Measurements from ENCODE around the gene ZCCHC14. TPM values are rescaled to one million over a fixed set of nuclear protein-coding genes. Genes with fewer than 3 reads are reported as not detected.
A peak's percentile ranks its signal among the peaks of the same experiment; 100 is the strongest.
"Not testable (repeated sequence)": the region's sequence is repeated elsewhere in the genome, so short reads cannot be mapped to it uniquely, and the experiment has no call there.

The ZCCHC14 gene
- total and polyA plus RNA-seq, 2 of the 13 experiments (the other 11 are each of a cell fraction or from before 2014, with no cell fraction given): 12.4 to 12.5 TPM

- TF ChIP-seq NR2F6 (IDR thresholded peaks at IDR 0.05) (0 out of 2 replicates have a peak, but pooled peaks have one; percentile 25), NR2F6 (CRISPR knock-in tag; IDR thresholded peaks at IDR 0.05) (peak; percentile 20; the same call in 1 of the 2 replicates), HOXA5 (CRISPR knock-in tag; IDR thresholded peaks at IDR 0.05) (peak; percentile 66; the same call in 1 of the 2 replicates), TGIF2 (CRISPR knock-in tag; IDR thresholded peaks at IDR 0.05) (0 out of 2 replicates have a peak, but pooled peaks have one; percentile 73), MZF1 (CRISPR knock-in tag; IDR thresholded peaks at IDR 0.05; ENCODE audit: borderline replicate concordance) (0 out of 2 replicates have a peak, but pooled peaks have one; percentile 27), MXD4 (CRISPR knock-in tag; IDR thresholded peaks at IDR 0.05) (0 out of 2 replicates have a peak, but pooled peaks have one; percentile 27), SKI (IDR thresholded peaks at IDR 0.05; ENCODE audit: partially characterized antibody) (peak; percentile 45), ZNF124 (CRISPR knock-in tag; IDR thresholded peaks at IDR 0.05) (0 out of 2 replicates have a peak, but pooled peaks have one; percentile 29), MLX (CRISPR knock-in tag; IDR thresholded peaks at IDR 0.05) (peak; percentile 69), SATB2 (CRISPR knock-in tag; IDR thresholded peaks at IDR 0.05) (0 out of 2 replicates have a peak, but pooled peaks have one; percentile 45), EP300 (IDR thresholded peaks at IDR 0.05; ENCODE audit: low read depth in 2 of 2, low read length in 2 of 2) (0 out of 4 replicates have a peak, but pooled peaks of 1 of the 2 experiments have one; percentile 21), ZFY (CRISPR knock-in tag; IDR thresholded peaks at IDR 0.05) (peak; percentile 23; the same call in 1 of the 2 replicates), CBX5 (CRISPR knock-in tag; IDR thresholded peaks at IDR 0.05; ENCODE audit: borderline replicate concordance) (0 out of 2 replicates have a peak, but pooled peaks have one; percentile 31), GABPB1 (CRISPR knock-in tag; IDR thresholded peaks at IDR 0.05) (peak; percentile 12; the same call in 1 of the 2 replicates), HOXA3 (CRISPR knock-in tag; IDR thresholded peaks at IDR 0.05) (peak; percentile 45; the same call in 1 of the 2 replicates), ZFP37 (CRISPR knock-in tag; IDR thresholded peaks at IDR 0.05; ENCODE audit: borderline replicate concordance) (0 out of 2 replicates have a peak, but pooled peaks have one; percentile 42), TBX2 (CRISPR knock-in tag; IDR thresholded peaks at IDR 0.05; ENCODE audit: borderline replicate concordance) (peak; percentile 79; the same call in 1 of the 2 replicates), ZNF430 (CRISPR knock-in tag; IDR thresholded peaks at IDR 0.05) (peak; percentile 56; the same call in 1 of the 2 replicates), ZNF263 (CRISPR knock-in tag; IDR thresholded peaks at IDR 0.05) (peak; percentile 38; the same call in 1 of the 2 replicates), ZNF605 (CRISPR knock-in tag; IDR thresholded peaks at IDR 0.05) (0 out of 2 replicates have a peak, but pooled peaks have one; percentile 14), ERF (CRISPR knock-in tag; IDR thresholded peaks at IDR 0.05) (peak; percentile 54; the same call in 1 of the 2 replicates)
- TF ChIP-seq, protein P1, sequence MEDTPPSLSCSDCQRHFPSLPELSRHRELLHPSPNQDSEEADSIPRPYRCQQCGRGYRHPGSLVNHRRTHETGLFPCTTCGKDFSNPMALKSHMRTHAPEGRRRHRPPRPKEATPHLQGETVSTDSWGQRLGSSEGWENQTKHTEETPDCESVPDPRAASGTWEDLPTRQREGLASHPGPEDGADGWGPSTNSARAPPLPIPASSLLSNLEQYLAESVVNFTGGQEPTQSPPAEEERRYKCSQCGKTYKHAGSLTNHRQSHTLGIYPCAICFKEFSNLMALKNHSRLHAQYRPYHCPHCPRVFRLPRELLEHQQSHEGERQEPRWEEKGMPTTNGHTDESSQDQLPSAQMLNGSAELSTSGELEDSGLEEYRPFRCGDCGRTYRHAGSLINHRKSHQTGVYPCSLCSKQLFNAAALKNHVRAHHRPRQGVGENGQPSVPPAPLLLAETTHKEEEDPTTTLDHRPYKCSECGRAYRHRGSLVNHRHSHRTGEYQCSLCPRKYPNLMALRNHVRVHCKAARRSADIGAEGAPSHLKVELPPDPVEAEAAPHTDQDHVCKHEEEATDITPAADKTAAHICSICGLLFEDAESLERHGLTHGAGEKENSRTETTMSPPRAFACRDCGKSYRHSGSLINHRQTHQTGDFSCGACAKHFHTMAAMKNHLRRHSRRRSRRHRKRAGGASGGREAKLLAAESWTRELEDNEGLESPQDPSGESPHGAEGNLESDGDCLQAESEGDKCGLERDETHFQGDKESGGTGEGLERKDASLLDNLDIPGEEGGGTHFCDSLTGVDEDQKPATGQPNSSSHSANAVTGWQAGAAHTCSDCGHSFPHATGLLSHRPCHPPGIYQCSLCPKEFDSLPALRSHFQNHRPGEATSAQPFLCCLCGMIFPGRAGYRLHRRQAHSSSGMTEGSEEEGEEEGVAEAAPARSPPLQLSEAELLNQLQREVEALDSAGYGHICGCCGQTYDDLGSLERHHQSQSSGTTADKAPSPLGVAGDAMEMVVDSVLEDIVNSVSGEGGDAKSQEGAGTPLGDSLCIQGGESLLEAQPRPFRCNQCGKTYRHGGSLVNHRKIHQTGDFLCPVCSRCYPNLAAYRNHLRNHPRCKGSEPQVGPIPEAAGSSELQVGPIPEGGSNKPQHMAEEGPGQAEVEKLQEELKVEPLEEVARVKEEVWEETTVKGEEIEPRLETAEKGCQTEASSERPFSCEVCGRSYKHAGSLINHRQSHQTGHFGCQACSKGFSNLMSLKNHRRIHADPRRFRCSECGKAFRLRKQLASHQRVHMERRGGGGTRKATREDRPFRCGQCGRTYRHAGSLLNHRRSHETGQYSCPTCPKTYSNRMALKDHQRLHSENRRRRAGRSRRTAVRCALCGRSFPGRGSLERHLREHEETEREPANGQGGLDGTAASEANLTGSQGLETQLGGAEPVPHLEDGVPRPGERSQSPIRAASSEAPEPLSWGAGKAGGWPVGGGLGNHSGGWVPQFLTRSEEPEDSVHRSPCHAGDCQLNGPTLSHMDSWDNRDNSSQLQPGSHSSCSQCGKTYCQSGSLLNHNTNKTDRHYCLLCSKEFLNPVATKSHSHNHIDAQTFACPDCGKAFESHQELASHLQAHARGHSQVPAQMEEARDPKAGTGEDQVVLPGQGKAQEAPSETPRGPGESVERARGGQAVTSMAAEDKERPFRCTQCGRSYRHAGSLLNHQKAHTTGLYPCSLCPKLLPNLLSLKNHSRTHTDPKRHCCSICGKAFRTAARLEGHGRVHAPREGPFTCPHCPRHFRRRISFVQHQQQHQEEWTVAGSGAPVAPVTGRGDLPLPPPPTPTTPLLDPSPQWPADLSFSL (CRISPR knock-in tag; IDR thresholded peaks at IDR 0.05): peak; percentile 29; the same call in 1 of the 2 replicates
- TF ChIP-seq EP300 (CRISPR knock-in tag; IDR thresholded peaks at IDR 0.05; ENCODE audit: borderline replicate concordance): not testable (repeated sequence)
Observed at GRCh38 chr16:87497023-87497766, 4.4 kb upstream of the ZCCHC14 start (continued).

Measured in HepG2 (cell line).